HepG2 (cell line): ENCODE measurements around the gene GRIK4. TPM values are rescaled to one million over a fixed set of nuclear protein-coding genes. Genes with fewer than 3 reads are reported as not detected.

Experiments
- ARNT2 ChIP-seq: sonication (generic); formaldehyde crosslinking; IDR thresholded peaks from 2 replicates; pipeline ENCODE4 v1.8.0; 2022; ENCODE audit warnings: mild to moderate bottlenecking, low read depth, missing genetic modification reagents, moderate library complexity
- DNMT3B ChIP-seq: conservative IDR thresholded peaks from 2 replicates; pipeline ENCODE4 v1.6.1; 2016; ENCODE audit warnings: missing biosample characterization, control low read depth
- HNRNPUL1 ChIP-seq: fragments of 200-400 bp; formaldehyde crosslinking; IDR thresholded peaks from 2 replicates; pipeline ENCODE4 v1.6.1; 2017; ENCODE audit warnings: low read depth, mild to moderate bottlenecking, low read length, moderate library complexity
- KMT2A ChIP-seq: sonication (generic); formaldehyde crosslinking; IDR thresholded peaks from 2 replicates; pipeline ENCODE4 v1.4.0; 2020; ENCODE audit warnings: missing genetic modification reagents
- MTF1 ChIP-seq: sonication (generic); formaldehyde crosslinking; IDR thresholded peaks from 2 replicates; pipeline ENCODE4 v1.5.0; 2020; ENCODE audit warnings: missing genetic modification reagents
- NFE2L2 ChIP-seq: fragments of 150-350 bp; IDR thresholded peaks from 2 replicates; pipeline ENCODE4 v1.6.1; 2014; ENCODE audit warnings: low read length
- ONECUT2 ChIP-seq: sonication (generic); formaldehyde crosslinking; IDR thresholded peaks from 2 replicates; pipeline ENCODE4 v1.4.0; 2020; ENCODE audit warnings: missing genetic modification reagents
- SNAPC2 ChIP-seq: sonication (generic); formaldehyde crosslinking; IDR thresholded peaks from 2 replicates; pipeline ENCODE4 v1.8.1; 2022; ENCODE audit warnings: mild to moderate bottlenecking, missing genetic modification reagents
- SSRP1 ChIP-seq: IDR thresholded peaks from 2 replicates; pipeline ENCODE4 v1.6.1; 2016; ENCODE audit warnings: control low read depth
- TBP ChIP-seq: sonication (generic); formaldehyde crosslinking; IDR thresholded peaks from 2 replicates; pipeline ENCODE4 v1.5.0; 2020; ENCODE audit warnings: missing genetic modification reagents
- TCF12 ChIP-seq, 2 experiments: fragments of 450-650 bp in 1 of 2; sonication (generic) in 1 of 2; formaldehyde crosslinking in 1 of 2; IDR thresholded peaks; 2 replicates each; pipeline versions ENCODE4 v1.6.1 to v1.8.0; 2017 to 2022; ENCODE audit warnings: antibody characterized with exemption in 1 of 2, mild to moderate bottlenecking in 1 of 2, missing genetic modification reagents in 1 of 2, moderate library complexity in 1 of 2
- THYN1 ChIP-seq: sonication (generic); formaldehyde crosslinking; IDR thresholded peaks from 2 replicates; pipeline ENCODE4 v1.8.1; 2023; ENCODE audit warnings: low read depth, mild to moderate bottlenecking, moderate library complexity, missing genetic modification reagents, borderline replicate concordance
- ZHX2 ChIP-seq, 2 experiments: sonication (generic) in 1 of 2; formaldehyde crosslinking in 1 of 2; IDR thresholded peaks; 2 replicates each; pipeline versions ENCODE4 v1.6.1 to v1.9.0; 2014 to 2022; ENCODE audit warnings: antibody characterized with exemption in 1 of 2, borderline replicate concordance in 1 of 2, inconsistent platforms in 1 of 2, low read depth in 1 of 2, missing genetic modification reagents in 1 of 2
- ZNF776 ChIP-seq: sonication (generic); formaldehyde crosslinking; IDR thresholded peaks from 2 replicates; pipeline ENCODE4 v1.4.0; 2020; ENCODE audit warnings: mild to moderate bottlenecking, missing genetic modification reagents
- polyA plus RNA-seq, 8 experiments: library from polyadenylated mRNA; depleted of rRNA in 3 of 8; stranded (reverse) in 7 of 8; unstranded in 1 of 8; fragments of >200 nt; fragmentation: Illumina TruSeq in 4 of 8; extraction: Trizol in 4 of 8; gene quantifications; 2 replicates each; pipeline versions ENCODE4 v1.2.1 to v1.2.3, GENCODE V29; 2011 to 2016; ENCODE audit warnings: low read depth in 4 of 8, missing spikeins in 1 of 8, mixed read lengths in 1 of 8; ENCODE audit not compliant: insufficient read depth in 1 of 8
- total RNA-seq, 5 experiments: library from RNA; depleted of rRNA; stranded (reverse); fragments of >200 nt; fragmentation: Illumina TruSeq; extraction: Trizol; gene quantifications; 2 replicates each; pipeline ENCODE4 v1.2.3, GENCODE V29; 2016; ENCODE audit warnings: low read depth in 1 of 5
- TF ChIP-seq, protein P1 (sequence below): sonication (generic); formaldehyde crosslinking; IDR thresholded peaks from 2 replicates; pipeline ENCODE4 v1.9.0; 2021; ENCODE audit warnings: missing genetic modification reagents, mild to moderate bottlenecking, borderline replicate concordance
- TF ChIP-seq, protein P2 (sequence below): sonication (generic); formaldehyde crosslinking; IDR thresholded peaks from 2 replicates; pipeline ENCODE4 v1.4.0; 2020; ENCODE audit warnings: missing genetic modification reagents

GRIK4 gene
- total and polyA plus RNA-seq, 2 of the 13 experiments (the other 11 are each of a cell fraction or from before 2014, with no cell fraction given): 0.04 to 0.07 TPM

GRCh38 chr11:120547811-120548681 is 36.5 kb downstream of the GRIK4 start (continued):
- no peak for TF ChIP-seq ZHX2 (IDR thresholded peaks at IDR 0.05; ENCODE audit: low read depth)
- TF ChIP-seq ZHX2 (CRISPR knock-in tag; IDR thresholded peaks at IDR 0.05; ENCODE audit: borderline replicate concordance): no peak
- TF ChIP-seq THYN1: no peak
- no peak for TF ChIP-seq SSRP1 (CRISPR knock-in tag)
- TF ChIP-seq DNMT3B (CRISPR knock-in tag): no peak
- no peak for TF ChIP-seq ONECUT2
- TF ChIP-seq KMT2A (CRISPR knock-in tag): no peak
- TF ChIP-seq MTF1 (CRISPR knock-in tag): no peak
- TF ChIP-seq ARNT2 (CRISPR knock-in tag): peak; percentile 39; the same call in 1 of the 2 replicates
- TF ChIP-seq, protein P1, sequence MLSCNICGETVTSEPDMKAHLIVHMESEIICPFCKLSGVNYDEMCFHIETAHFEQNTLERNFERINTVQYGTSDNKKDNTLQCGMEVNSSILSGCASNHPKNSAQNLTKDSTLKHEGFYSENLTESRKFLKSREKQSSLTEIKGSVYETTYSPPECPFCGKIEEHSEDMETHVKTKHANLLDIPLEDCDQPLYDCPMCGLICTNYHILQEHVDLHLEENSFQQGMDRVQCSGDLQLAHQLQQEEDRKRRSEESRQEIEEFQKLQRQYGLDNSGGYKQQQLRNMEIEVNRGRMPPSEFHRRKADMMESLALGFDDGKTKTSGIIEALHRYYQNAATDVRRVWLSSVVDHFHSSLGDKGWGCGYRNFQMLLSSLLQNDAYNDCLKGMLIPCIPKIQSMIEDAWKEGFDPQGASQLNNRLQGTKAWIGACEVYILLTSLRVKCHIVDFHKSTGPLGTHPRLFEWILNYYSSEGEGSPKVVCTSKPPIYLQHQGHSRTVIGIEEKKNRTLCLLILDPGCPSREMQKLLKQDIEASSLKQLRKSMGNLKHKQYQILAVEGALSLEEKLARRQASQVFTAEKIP (CRISPR knock-in tag): no peak
- TF ChIP-seq NFE2L2: peak; percentile 79
- TF ChIP-seq ZNF776 (CRISPR knock-in tag): peak; percentile 45; the same call in 1 of the 2 replicates
- no peak for TF ChIP-seq TCF12 (IDR thresholded peaks at IDR 0.05)
- TF ChIP-seq TCF12 (CRISPR knock-in tag; IDR thresholded peaks at IDR 0.05): no peak
- TF ChIP-seq, protein P2, sequence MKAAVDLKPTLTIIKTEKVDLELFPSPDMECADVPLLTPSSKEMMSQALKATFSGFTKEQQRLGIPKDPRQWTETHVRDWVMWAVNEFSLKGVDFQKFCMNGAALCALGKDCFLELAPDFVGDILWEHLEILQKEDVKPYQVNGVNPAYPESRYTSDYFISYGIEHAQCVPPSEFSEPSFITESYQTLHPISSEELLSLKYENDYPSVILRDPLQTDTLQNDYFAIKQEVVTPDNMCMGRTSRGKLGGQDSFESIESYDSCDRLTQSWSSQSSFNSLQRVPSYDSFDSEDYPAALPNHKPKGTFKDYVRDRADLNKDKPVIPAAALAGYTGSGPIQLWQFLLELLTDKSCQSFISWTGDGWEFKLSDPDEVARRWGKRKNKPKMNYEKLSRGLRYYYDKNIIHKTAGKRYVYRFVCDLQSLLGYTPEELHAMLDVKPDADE (CRISPR knock-in tag): no peak
- TF ChIP-seq SNAPC2: no peak
- no peak for TF ChIP-seq TBP (CRISPR knock-in tag)
- TF ChIP-seq HNRNPUL1: no peak
